GM21786 (cell line): Measurements from ENCODE around the gene TAB2.

Experiments used
- ATAC-seq: cut with Tn5 transposase; IDR thresholded peaks from one replicate; pipeline ENCODE4 v1.9.1; 2021; ENCODE audit not compliant: unreplicated experiment

The TAB2 gene

GRCh38 chr6:149365197-149365596, 47.7 kb downstream of the TAB2 start:
- no peak for ATAC-seq

- no peak for ATAC-seq
These were observed 48.9 kb downstream of the TAB2 start for GRCh38 chr6:149366267-149366921.

- peak; percentile 64 for ATAC-seq
These were observed 50.6 kb downstream of the TAB2 start for GRCh38 chr6:149368065-149368464.

- ATAC-seq: no peak
These were observed 53.6 kb downstream of the TAB2 start for GRCh38 chr6:149371154-149371553.

- no peak for ATAC-seq
These were observed 54.5 kb downstream of the TAB2 start for GRCh38 chr6:149372062-149372461.

- no peak for ATAC-seq
These were observed 56.0 kb downstream of the TAB2 start for GRCh38 chr6:149373511-149373910.

- no peak for ATAC-seq
These were observed 62.5 kb downstream of the TAB2 start for GRCh38 chr6:149379977-149380376.

- ATAC-seq: no peak
These were observed 63.0 kb downstream of the TAB2 start for GRCh38 chr6:149380523-149380922.

- no peak for ATAC-seq
These were observed 65.9 kb downstream of the TAB2 start for GRCh38 chr6:149383371-149383770.

GRCh38 chr6:149384464-149384863, 67.0 kb downstream of the TAB2 start:
- ATAC-seq: no peak

- no peak for ATAC-seq
These were observed 68.6 kb downstream of the TAB2 start for GRCh38 chr6:149385998-149386646.

- ATAC-seq: no peak
These were observed 70.4 kb downstream of the TAB2 start for GRCh38 chr6:149387779-149388512.

- ATAC-seq: no peak
These were observed 72.2 kb downstream of the TAB2 start for GRCh38 chr6:149389509-149390297.

GRCh38 chr6:149392093-149392492, 74.6 kb downstream of the TAB2 start:
- ATAC-seq: no peak

GRCh38 chr6:149392535-149392934, 75.0 kb downstream of the TAB2 start:
- no peak for ATAC-seq

- no peak for ATAC-seq
These were observed 75.6 kb downstream of the TAB2 start for GRCh38 chr6:149393002-149393679.

- no peak for ATAC-seq
These were observed 77.7 kb downstream of the TAB2 start for GRCh38 chr6:149395185-149395584.

- ATAC-seq: no peak
These were observed 79.9 kb downstream of the TAB2 start for GRCh38 chr6:149397384-149397783.

- ATAC-seq: no peak
These were observed 82.5 kb downstream of the TAB2 start, which contains the start of gene SUMO4 for GRCh38 chr6:149400050-149400449. TSS of gene SUMO4 (plus strand) at chr6:149400262. CDS start at chr6:149400392, 130 bp downstream.

GRCh38 chr6:149403534-149403933, 86.0 kb downstream of the TAB2 start:
- no peak for ATAC-seq
